Effector memory CD8-positive, alpha-beta T cell (primary cell): ENCODE measurements around the gene MRFAP1.

Source experiments
- ATAC-seq: fragments of 150-1000 bp; cut with Tn5 transposase; replicated peaks from 2 replicates; pipeline ENCODE4 v1.10.0; 2021; ENCODE audit warnings: mild to moderate bottlenecking, moderate library complexity
- DNase-seq, 3 experiments: peaks; one replicate each; pipeline ENCODE4 v3.0.0; 2021
- H3K27ac Mint-ChIP-seq, 2 donors: one replicate each; pipeline ENCODE4 v1.8.0; 2022; ENCODE audit warnings: mild to moderate bottlenecking in 2 of 2, mixed read lengths in 2 of 2, moderate library complexity in 2 of 2
- H3K27me3 Mint-ChIP-seq, 2 donors: one replicate each; pipeline ENCODE4 v1.8.0; 2022; ENCODE audit warnings: mixed read lengths in 2 of 2
- H3K36me3 Mint-ChIP-seq: one replicate; pipeline ENCODE4 v1.8.0; 2022; ENCODE audit warnings: mild to moderate bottlenecking, moderate library complexity, mixed read lengths; ENCODE audit not compliant: insufficient read depth
- H3K4me1 Mint-ChIP-seq, 2 donors: one replicate each; pipeline ENCODE4 v1.8.0; 2022; ENCODE audit warnings: low read depth in 2 of 2, mixed read lengths in 2 of 2
- H3K4me3 Mint-ChIP-seq, 2 donors: one replicate each; pipeline ENCODE4 v1.8.0; 2022; ENCODE audit warnings: mild to moderate bottlenecking in 2 of 2, mixed read lengths in 2 of 2, moderate library complexity in 2 of 2
- H3K9me3 Mint-ChIP-seq, 2 donors: one replicate each; pipeline ENCODE4 v1.8.0; 2022; ENCODE audit warnings: mixed read lengths in 2 of 2

MRFAP1 gene

DNA sequence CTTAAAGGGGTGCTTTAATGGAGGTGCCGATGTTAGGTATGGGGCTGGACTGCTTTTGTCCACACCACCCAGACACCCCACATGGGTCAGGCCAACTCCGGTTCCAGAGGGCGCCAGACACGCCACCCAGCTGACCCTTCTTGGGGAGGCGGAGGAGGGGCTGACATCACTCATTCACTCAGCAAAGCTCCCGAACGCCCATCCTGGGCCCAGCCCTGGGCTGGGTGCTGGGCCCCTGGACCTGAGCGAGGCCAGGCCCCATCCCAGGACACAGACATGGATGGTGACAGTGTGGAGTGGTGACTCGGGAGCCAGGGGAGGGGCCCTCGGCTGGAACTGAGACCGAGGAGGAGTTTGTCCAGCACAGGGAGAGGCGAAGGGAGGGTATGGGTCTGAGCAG is 37.4 kb upstream of the MRFAP1 start:
- ATAC-seq (no peak), DNase-seq (no peak)
- Mint-ChIP-seq H3K4me1 (peaks cover 0 to under 1% of the 10 kb centered on the region in 2 donors), H3K27me3 (no peaks in the 10 kb centered on the region), H3K36me3 (peaks cover 32% of the 10 kb centered on the region), H3K9me3 (peaks cover 2 to 9% of the 10 kb centered on the region in 2 donors), H3K27ac (peak overlapping the region in 1 of 2 donors; percentile 54), H3K4me3 (no peak overlapping the region)

DNA sequence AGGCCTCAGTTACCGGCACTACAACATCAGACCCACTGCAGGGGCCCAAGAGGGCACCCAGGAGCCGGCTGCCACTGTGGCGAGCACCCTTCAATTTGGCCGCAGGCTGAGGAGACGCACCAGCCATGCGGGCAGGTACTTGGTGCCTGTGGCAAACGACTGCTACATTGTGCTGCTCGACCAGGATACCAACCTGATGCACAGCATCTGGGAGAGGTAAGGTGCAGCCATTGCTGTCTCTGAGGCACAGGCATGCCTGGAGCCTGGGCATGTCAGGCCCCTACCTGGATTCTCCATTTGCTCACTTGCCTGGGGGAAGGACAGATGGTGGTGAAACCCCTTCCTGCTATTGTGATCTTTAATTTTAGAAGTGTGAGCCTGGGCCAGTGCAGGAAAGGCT is 35.4 kb upstream of the MRFAP1 start:
- H3K4me1 Mint-ChIP-seq = peaks cover 8 to 10% of the 10 kb centered on the region in 2 donors
- DNase-seq (no peak), ATAC-seq (no peak)
- no peak overlapping the region for H3K27ac Mint-ChIP-seq
- H3K27me3 Mint-ChIP-seq = no peaks in the 10 kb centered on the region
- no peak overlapping the region for H3K4me3 Mint-ChIP-seq
- H3K36me3 Mint-ChIP-seq = peaks cover 44% of the 10 kb centered on the region
- H3K9me3 Mint-ChIP-seq = peaks cover 2 to 9% of the 10 kb centered on the region in 2 donors

DNA sequence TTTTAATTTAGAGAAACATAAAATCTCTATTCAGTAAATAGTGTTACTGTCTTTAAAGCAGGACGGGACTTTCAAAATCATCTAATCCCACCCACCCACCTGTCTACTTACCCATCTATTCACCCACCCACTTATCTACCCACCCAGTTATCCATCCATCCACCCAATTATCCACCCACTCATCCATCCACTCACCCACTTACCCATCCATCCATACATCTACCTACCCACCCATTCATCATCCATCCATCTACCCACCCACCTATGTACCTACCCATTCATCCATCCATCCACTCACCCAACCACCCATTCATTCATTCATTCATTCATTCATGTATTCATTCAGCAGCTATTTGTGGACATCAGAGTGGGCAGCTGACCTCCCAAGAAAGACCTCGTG is 34.9 kb upstream of the MRFAP1 start:
- H3K27me3 Mint-ChIP-seq = no peaks in the 10 kb centered on the region
- no peak overlapping the region for H3K27ac Mint-ChIP-seq
- H3K4me3 Mint-ChIP-seq = no peak overlapping the region
- DNase-seq (no peak), ATAC-seq (no peak)
- peaks cover 48% of the 10 kb centered on the region for H3K36me3 Mint-ChIP-seq
- peaks cover 2 to 9% of the 10 kb centered on the region in 2 donors for H3K9me3 Mint-ChIP-seq
- peaks cover 8 to 10% of the 10 kb centered on the region in 2 donors for H3K4me1 Mint-ChIP-seq

DNA sequence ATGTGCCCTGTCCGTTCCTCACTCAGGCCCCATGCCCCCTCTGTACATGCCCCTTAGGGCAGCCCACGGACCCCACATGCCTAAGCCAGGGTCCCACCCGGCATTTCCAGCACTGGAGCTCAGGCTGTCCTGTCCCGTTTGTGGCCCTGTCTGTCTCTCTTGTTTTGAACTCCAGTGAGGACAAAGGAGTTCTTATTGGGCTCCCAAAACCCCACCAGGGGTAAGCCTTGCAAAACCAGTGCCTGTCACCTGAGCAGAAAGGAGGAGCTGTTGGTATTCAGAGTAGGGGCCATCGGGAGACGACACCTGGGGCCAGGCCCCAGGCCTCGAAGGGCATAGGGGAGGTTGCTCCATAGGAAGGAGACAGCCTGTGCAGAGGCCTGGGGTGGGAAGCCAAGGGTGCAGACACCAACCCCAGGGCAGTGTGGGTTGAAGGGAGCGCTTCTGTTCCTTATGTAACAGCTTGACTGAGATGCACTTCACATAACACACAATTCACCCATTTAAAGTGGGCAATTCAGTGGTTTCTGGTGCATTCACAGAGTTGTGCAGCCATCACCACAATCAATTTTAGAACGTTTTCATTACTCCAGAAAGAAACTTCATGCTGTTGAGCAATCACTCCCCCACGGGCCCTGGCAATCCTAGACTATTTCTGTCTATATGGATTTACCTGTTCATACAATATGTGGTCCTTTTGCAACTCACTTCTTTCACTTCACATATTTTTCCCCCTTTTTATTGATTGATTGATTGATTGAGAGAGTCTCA is 33.8 kb upstream of the MRFAP1 start:
- H3K36me3 Mint-ChIP-seq = peaks cover 49% of the 10 kb centered on the region
- H3K4me3 Mint-ChIP-seq = no peak overlapping the region
- H3K27ac Mint-ChIP-seq = no peak overlapping the region
- H3K9me3 Mint-ChIP-seq = peaks cover 2 to 9% of the 10 kb centered on the region in 2 donors
- no peak for ATAC-seq
- no peaks in the 10 kb centered on the region for H3K27me3 Mint-ChIP-seq
- H3K4me1 Mint-ChIP-seq = peaks cover 8 to 10% of the 10 kb centered on the region in 2 donors
- DNase-seq = no peak

DNA sequence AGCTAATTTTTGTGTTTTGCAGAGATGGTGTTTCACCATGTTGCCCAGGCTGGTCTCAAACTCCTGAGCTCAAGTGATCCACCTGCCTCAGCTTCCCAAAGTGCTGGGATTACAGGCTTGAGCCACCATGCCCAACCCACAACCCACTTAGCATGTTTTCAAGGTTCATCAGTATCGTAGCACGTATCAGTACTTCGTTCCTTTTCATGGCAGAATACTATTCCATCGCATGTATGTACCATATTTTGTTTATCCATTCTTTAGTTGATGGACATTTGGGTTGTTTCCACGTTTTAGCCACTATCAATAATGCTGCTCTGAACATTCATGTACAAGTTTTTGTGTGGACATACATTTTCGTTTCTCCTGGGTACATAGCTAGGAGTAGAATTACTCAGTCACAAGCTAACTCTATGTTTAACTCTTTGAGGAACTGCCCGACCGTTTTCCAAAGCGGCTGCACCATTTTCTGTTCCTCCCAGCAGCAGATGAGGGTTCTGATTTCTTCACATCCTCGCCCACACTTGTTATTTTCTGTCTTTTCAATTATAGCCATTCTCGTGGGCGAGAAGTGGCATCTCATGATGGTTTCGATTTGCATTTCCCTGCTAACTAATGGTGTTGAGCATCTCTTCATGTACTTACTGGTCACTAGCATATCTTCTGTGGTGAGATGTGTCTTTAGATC is 33.0 kb upstream of the MRFAP1 start:
- Mint-ChIP-seq H3K36me3 (peaks cover 49% of the 10 kb centered on the region), H3K4me3 (no peak overlapping the region), H3K4me1 (peaks cover 8 to 14% of the 10 kb centered on the region in 2 donors), H3K27ac (peak overlapping the region; percentile 75 to 83), H3K9me3 (peaks cover 2 to 9% of the 10 kb centered on the region in 2 donors), H3K27me3 (no peaks in the 10 kb centered on the region)
- ATAC-seq (no peak), DNase-seq (no peak)

DNA sequence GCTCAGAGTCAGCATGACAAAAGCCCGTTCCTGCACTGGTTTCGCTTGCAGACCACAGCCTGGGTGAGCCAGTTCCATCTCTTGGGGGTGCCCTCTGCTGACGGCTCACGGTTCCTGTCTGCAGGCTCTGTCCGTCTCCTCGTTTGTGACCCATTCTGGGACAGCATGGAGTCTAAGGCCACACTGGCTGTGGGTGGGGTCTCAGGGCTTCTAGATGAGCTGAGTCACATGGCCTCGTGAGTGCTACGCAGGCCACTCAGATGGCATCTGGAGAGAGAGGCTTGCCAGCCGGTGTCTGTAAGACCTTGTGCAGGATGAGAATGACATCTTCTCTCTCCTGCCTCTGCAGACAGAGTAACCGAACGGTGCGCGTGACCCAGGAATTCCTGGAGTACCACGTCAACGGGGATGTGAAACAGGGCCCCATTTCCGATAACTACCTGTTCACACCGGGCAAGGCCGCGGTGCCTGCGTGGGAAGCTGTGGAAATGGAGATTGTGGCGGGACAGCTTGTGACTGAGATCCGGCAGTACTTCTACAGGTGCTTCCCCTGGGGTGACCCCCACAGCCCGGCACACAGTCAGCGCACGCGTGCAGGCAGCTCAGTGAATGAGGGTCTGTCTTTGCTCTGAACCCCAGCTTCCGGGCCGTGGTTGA is 31.6 kb upstream of the MRFAP1 start:
- DNase-seq (peak in 2 of 3 experiments; percentile 15 to 16), ATAC-seq (peak; percentile 87)
- peak overlapping the region; percentile 75 to 83 for H3K27ac Mint-ChIP-seq
- peaks cover 45% of the 10 kb centered on the region for H3K36me3 Mint-ChIP-seq
- no peaks in the 10 kb centered on the region for H3K27me3 Mint-ChIP-seq
- peaks cover 8 to 14% of the 10 kb centered on the region in 2 donors for H3K4me1 Mint-ChIP-seq
- H3K9me3 Mint-ChIP-seq = peaks cover 1 to 3% of the 10 kb centered on the region in 2 donors
- H3K4me3 Mint-ChIP-seq = peak overlapping the region in 1 of 2 donors; percentile 27

DNA sequence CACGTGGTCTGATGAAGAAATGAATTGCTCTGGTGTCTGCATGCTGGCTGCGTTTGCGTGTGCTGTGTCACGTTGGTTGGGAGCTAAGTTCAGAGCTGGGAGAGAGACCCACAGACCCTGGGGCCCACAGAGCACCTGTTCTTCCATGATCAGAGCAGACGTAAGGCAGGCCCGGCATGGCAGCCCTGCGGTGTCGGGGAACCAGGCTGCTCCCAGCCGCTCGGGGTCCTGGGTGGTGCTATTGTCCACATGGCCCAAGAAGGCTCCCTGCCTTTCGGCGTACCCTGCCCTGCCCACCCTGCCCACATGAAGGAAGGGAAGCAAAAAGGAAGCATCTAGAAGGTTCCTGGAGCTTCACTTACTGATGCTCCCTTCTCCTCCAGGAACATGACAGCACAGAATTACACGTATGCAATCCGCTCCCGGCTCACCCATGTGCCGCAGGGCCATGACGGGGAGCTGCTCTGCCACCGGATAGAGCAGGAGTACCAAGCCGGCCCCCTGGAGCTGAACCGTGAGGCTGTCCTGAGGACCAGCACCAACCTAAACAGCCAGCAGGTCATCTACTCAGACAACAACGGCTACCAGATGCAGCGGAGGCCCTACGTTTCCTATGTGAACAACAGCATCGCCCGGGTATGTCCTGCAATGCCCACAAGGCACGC is 30.9 kb upstream of the MRFAP1 start:
- no peak for DNase-seq
- peaks cover 42% of the 10 kb centered on the region for H3K36me3 Mint-ChIP-seq
- peak overlapping the region; percentile 75 to 83 for H3K27ac Mint-ChIP-seq
- H3K27me3 Mint-ChIP-seq = no peaks in the 10 kb centered on the region
- H3K4me3 Mint-ChIP-seq = peak overlapping the region in 1 of 2 donors; percentile 27
- peaks cover 8 to 14% of the 10 kb centered on the region in 2 donors for H3K4me1 Mint-ChIP-seq
- ATAC-seq = no peak
- no peaks in the 10 kb centered on the region for H3K9me3 Mint-ChIP-seq

DNA sequence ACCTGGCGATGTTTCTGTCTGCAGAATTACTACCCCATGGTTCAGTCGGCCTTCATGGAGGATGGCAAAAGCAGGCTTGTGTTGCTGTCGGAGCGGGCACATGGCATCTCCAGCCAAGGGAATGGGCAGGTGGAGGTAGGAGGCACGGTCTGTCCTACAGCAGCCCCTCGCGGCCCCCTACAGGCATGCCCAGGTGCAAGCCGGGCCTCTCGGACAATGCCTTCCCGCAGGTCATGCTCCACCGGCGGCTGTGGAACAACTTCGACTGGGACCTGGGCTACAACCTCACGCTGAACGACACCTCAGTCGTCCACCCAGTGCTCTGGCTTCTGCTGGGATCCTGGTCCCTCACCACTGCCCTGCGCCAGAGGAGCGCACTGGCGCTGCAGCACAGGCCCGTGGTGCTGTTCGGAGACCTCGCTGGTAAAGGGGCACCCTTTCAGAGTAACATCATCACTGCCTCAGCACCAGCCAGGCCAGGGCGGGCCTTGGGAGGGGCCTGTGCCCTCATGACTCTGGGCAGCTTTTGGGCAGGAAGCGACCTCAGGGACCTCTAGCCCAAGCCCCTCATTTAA is 29.5 kb upstream of the MRFAP1 start:
- Mint-ChIP-seq H3K9me3 (no peaks in the 10 kb centered on the region), H3K36me3 (peaks cover 44% of the 10 kb centered on the region), H3K4me1 (peaks cover 8 to 14% of the 10 kb centered on the region in 2 donors), H3K4me3 (no peak overlapping the region), H3K27ac (no peak overlapping the region), H3K27me3 (no peaks in the 10 kb centered on the region)
- DNase-seq = no peak
- ATAC-seq = no peak

DNA sequence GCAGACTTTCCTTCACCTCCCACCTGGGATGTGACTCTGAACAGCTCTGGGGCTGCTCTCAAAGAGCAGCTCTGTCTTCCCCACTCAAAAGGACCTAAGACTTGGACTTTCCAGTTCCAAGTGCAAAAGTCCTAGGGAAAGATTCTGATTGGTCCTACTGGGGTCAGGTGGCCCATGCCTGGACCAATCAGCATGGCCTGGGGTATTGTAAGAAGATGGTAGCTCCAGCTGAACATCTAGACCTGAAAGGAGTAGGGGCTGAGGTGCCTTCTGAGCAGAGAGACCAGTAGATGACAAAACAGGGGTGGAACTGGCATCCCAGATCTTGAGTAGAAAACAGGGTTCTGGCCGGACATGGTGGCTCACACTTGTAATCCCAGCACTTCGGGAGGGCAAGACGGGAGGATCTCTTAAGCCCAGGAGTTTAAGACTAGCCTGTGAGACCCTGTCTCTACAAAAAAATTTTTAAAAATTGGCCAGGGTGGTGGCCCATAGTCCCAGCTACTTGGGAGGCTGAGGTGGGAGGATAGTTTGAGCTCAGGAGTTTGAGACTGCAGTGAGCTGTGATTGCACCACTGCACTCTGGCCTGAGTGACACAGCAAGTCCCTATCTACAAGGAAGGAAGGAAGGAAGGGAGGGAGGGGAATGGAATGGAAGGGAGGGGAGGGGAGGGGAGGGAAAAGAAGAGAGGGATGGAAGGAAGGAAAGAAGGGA is 27.4 kb upstream of the MRFAP1 start:
- peak overlapping the region; percentile 59 to 81 for H3K27ac Mint-ChIP-seq
- peaks cover 8 to 13% of the 10 kb centered on the region in 2 donors for H3K4me1 Mint-ChIP-seq
- H3K27me3 Mint-ChIP-seq = no peaks in the 10 kb centered on the region
- no peak overlapping the region for H3K4me3 Mint-ChIP-seq
- ATAC-seq = no peak
- DNase-seq = no peak
- H3K9me3 Mint-ChIP-seq = no peaks in the 10 kb centered on the region
- peaks cover 47% of the 10 kb centered on the region for H3K36me3 Mint-ChIP-seq

DNA sequence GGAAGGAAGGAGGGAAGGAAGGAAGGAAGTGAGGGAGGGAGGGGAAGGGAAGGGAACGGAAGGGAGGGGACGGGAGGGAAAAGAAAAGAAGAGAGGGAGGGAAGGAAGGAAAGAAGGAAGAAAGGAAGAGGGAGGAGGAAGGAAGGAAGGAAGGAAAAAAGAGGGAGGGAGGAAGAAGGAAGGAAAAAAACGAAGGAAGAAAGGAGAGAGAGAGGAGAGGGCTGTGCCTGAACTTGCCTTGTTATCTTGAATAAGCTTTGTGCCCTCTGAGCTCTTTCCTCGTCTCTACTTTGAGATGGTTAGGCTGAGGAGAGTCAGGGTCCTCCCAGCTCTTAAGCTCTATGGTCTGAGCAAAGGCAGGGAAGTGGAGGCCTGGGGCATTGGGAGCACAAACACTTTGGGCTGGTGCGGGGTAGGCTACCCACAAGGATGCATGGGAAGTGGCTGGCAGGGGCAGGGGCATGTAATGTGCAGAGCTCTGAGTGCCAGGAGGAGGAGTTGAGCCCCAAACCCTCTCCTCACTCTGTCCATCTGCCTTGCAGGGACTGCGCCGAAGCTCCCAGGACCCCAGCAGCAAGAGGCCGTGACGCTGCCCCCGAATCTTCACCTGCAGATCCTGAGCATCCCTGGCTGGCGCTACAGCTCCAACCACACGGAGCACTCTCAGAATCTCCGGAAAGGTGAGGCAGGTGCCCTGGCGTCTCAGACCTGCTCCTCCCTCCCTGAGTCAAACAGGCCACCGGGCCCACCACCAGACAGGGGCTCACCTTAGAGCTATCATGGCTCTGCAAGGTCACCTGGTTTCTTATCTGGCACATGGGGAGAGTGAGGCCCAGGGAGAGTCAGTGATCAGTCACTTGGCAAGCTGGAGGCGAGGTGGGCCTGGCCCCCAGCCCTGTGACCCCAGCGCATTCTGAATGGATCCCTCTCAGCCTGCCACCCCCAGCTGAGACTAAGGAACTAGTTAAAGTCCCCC is 26.5 kb upstream of the MRFAP1 start:
- Mint-ChIP-seq H3K27ac (peak overlapping the region in 1 of 2 donors; percentile 81), H3K36me3 (peaks cover 48% of the 10 kb centered on the region), H3K27me3 (no peaks in the 10 kb centered on the region), H3K9me3 (no peaks in the 10 kb centered on the region), H3K4me3 (no peak overlapping the region), H3K4me1 (peaks cover 5 to 6% of the 10 kb centered on the region in 2 donors)
- ATAC-seq (no peak), DNase-seq (no peak)

DNA sequence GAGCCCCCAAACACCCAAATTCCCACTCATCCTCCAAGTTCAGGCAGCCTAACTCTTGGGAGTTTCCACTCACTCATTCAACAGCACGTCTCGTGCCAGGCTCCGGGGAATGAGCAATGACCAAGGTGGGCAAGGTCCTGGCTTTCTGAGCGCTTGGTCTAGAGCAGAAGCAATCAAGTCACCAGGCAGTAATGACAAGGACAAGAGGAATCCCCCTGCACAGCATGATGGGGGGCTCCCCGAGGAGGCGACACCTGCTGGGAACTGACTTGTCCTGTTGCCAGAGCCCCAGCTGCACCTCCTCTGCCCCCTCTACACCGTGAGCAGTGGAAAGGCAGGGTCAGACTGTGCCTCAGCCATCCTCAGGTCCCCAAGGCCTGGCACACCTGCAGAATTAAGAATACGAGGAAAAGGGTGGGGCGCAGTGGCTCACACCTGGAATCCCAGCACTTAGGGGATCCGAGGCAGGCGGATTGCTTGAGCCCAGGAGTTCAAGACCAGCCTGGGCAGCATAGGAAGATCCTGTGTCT is 25.7 kb upstream of the MRFAP1 start:
- no peak for DNase-seq
- H3K27me3 Mint-ChIP-seq = no peaks in the 10 kb centered on the region
- no peak overlapping the region for H3K27ac Mint-ChIP-seq
- peaks cover 0 to 4% of the 10 kb centered on the region in 2 donors for H3K4me1 Mint-ChIP-seq
- ATAC-seq = no peak
- peaks cover 44% of the 10 kb centered on the region for H3K36me3 Mint-ChIP-seq
- no peaks in the 10 kb centered on the region for H3K9me3 Mint-ChIP-seq
- no peak overlapping the region for H3K4me3 Mint-ChIP-seq
